CD4-positive, alpha-beta memory T cell (primary cell): Measurements from ENCODE around the gene PLXDC1. TPM values are rescaled to one million over a fixed set of nuclear protein-coding genes. Genes with fewer than 3 reads are reported as not detected.

ENCODE experiments used
- CTCF ChIA-PET: fragments of 350-600 bp; sonication (Branson Sonifier 250); formaldehyde crosslinking; loops from one replicate; lab custom pipeline; 2021; ENCODE audit warnings: inconsistent platforms; ENCODE audit not compliant: partially characterized antibody; lab: Charles Lee
- POLR2A ChIA-PET: fragments of 350-600 bp; sonication (Branson Sonifier 250); formaldehyde crosslinking; loops from one replicate; lab custom pipeline; 2021; ENCODE audit not compliant: partially characterized antibody; lab: Charles Lee
- DNase-seq, 5 donors: peaks; one replicate each; pipeline versions ENCODE4 v3.0.0 to v3.0.0-alpha.2; 2020 to 2022; ENCODE audit warnings: mixed read lengths in 1 of 5
- H3K27ac ChIP-seq: one replicate; pipeline ENCODE4 v1.7.0; 2013; ENCODE audit warnings: low read depth, low read length
- H3K27me3 ChIP-seq: 2 replicates; pipeline ENCODE4 v1.7.0; 2013; ENCODE audit warnings: mild to moderate bottlenecking, low read length, moderate library complexity; ENCODE audit not compliant: insufficient read depth
- H3K36me3 ChIP-seq: 2 replicates; pipeline ENCODE4 v1.7.0; 2013; ENCODE audit warnings: mild to moderate bottlenecking, low read length, moderate library complexity; ENCODE audit not compliant: insufficient read depth
- H3K4me1 ChIP-seq: 2 replicates; pipeline ENCODE4 v1.7.0; 2013; ENCODE audit warnings: mild to moderate bottlenecking, low read length, moderate library complexity; ENCODE audit not compliant: insufficient read depth
- H3K4me3 ChIP-seq, 2 donors: one replicate each; pipeline ENCODE4 v1.7.0; 2013; ENCODE audit warnings: low read length in 2 of 2, mild to moderate bottlenecking in 1 of 2
- H3K9me3 ChIP-seq, 2 donors: one replicate each; pipeline ENCODE4 v1.7.0; 2013; ENCODE audit warnings: low read length in 2 of 2, control low read depth in 1 of 2; ENCODE audit not compliant: control insufficient read depth in 1 of 2
- H3K27ac Mint-ChIP-seq, 7 donors: one replicate each; pipeline ENCODE4 v1.8.0; 2020 to 2021; ENCODE audit warnings: mixed read lengths in 7 of 7, mild to moderate bottlenecking in 6 of 7, inconsistent platforms in 3 of 7, moderate library complexity in 3 of 7
- H3K27me3 Mint-ChIP-seq, 2 donors: one replicate each; pipeline ENCODE4 v1.8.0; 2020 to 2021; ENCODE audit warnings: mixed read lengths in 2 of 2
- H3K36me3 Mint-ChIP-seq, 2 donors: one replicate each; pipeline ENCODE4 v1.8.0; 2020 to 2021; ENCODE audit warnings: mixed read lengths in 2 of 2, inconsistent platforms in 1 of 2, mild to moderate bottlenecking in 1 of 2
- H3K4me1 Mint-ChIP-seq, 4 donors: one replicate each; pipeline ENCODE4 v1.8.0; 2020 to 2021; ENCODE audit warnings: mixed read lengths in 4 of 4, mild to moderate bottlenecking in 1 of 4
- H3K4me3 Mint-ChIP-seq, 8 donors: one replicate each; pipeline ENCODE4 v1.8.0; 2020 to 2021; ENCODE audit warnings: mixed read lengths in 8 of 8, mild to moderate bottlenecking in 7 of 8, moderate library complexity in 6 of 8, inconsistent platforms in 3 of 8
- H3K9me3 Mint-ChIP-seq, 8 donors: one replicate each; pipeline ENCODE4 v1.8.0; 2020 to 2021; ENCODE audit warnings: mixed read lengths in 8 of 8, mild to moderate bottlenecking in 5 of 8, inconsistent platforms in 3 of 8, moderate library complexity in 1 of 8
- intact Hi-C: fragments of 100-400 bp; cut with micrococcal nuclease; formaldehyde crosslinking; loops from one replicate; pipeline ENCODE4 v1.15.1; 2023
- polyA plus RNA-seq, 2 donors: library from polyadenylated mRNA; unstranded; fragments of 300-500 nt; fragmentation: Illumina TruSeq; gene quantifications; one replicate each; pipeline ENCODE4 v1.2.3, GENCODE V29; 2021
- total RNA-seq, 2 experiments: library from RNA; stranded (reverse); gene quantifications; one replicate each; pipeline ENCODE4 v1.2.3, GENCODE V29; 2021

The PLXDC1 gene
- total and polyA plus RNA-seq, 4 experiments from 2014 or later: 2.5 to 16.4 (median 10.2) TPM

DNA sequence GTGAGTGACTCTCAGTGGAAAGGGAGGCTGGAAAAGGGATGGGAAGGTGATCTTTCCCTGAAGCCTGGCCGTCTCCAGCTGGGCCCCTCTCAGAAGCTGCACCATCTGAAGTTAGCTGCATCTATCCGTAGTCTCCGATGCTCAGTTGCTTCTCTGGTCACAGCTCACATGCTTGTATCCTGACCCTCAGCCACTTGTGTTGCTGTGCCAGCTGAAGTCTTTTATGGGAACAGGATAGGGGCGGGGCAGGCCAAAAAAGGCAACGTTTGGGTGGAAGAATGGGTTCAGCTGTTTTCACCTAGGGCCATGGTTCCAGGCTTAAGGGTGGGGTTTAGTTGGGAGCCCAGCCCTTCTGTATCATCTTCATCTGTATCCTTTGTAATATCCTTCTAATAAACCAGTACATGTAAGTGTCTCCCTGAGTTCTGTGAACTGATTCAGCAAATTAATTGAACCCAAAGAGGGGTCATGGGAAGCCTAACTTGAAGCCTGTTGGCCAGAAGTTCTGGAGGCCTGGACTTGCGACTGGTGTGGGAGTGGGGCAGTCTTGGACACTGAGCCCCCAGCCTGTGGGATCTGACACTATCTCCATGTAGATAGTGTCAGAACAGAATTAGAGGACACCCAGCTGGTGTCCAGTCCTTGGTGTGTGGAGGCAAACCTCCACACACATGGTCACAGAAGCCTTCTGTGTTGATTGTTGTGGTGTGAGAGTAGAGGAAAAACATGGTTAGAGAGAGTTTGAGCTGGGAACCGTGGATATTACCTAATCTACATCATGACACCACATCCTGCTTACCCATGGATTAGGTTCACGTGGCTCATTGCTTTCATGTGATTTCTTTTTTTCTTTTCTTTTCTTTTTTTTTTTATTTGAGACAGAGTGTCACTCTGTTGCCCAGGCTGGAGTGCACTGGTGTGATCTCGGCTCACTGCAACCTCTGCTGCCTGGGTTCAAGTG, 135.0 kb downstream of the PLXDC1 start:
- Mint-ChIP-seq H3K27me3 (no peaks in the 10 kb centered on the region), H3K9me3 (no peaks in the 10 kb centered on the region), H3K36me3 (no peaks in the 10 kb centered on the region), H3K4me3 (peak overlapping the region in 6 of 8 donors; percentile 39 to 68 (median 60)), H3K27ac (peak overlapping the region; percentile 76 to 93 (median 90)), H3K4me1 (peaks cover 18 to 36% (median 25%) of the 10 kb centered on the region in 4 donors)
- intact Hi-C loops: no loop called here
- Histone ChIP-seq H3K4me1 (peaks cover 37% of the 10 kb centered on the region), H3K9me3 (no peaks in the 10 kb centered on the region), H3K4me3 (no peak overlapping the region), H3K27ac (no peak overlapping the region), H3K36me3 (no peaks in the 10 kb centered on the region), H3K27me3 (no peaks in the 10 kb centered on the region)
- peak; percentile 49 to 67 (median 58) for DNase-seq
- ChIA-PET CTCF (interaction anchor here (0.6 to 1.9 kb wide), 7 partner anchors 12 to 158 kb away, joined by 3 to 7 read pairs (median 4); no protein-coding TSS in a partner anchor), POLR2A (interaction anchor here (0.5 to 1.8 kb wide), 6 partner anchors 40 to 1489 kb away, joined by 3 to 5 read pairs (median 3); partner anchors contain the start of gene RPL19)

DNA sequence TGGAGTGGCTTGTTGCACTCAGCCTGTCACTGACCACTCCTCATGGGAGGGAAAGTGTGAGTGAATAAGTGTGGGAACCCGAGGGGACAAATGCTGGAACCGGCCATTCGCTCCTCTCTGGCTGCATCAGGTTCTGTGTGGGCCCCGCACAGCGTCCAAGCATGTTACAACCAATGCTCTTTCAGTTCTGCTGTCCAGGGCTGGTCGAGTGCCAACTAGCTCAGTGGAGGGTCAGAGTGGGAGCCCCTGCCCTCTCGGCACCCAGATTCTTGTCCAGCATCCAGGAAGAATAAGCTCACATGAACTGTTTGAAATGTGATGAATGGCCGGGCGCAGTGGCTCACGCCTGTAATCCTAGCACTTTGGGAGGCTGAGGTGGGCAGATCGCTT, 135.9 kb downstream of the PLXDC1 start:
- H3K27me3 ChIP-seq: no peaks in the 10 kb centered on the region
- H3K4me3 Mint-ChIP-seq: no peak overlapping the region
- ChIA-PET CTCF (interaction anchor here (1.1 to 1.9 kb wide), 3 partner anchors 32 to 159 kb away, joined by 3 to 7 read pairs (median 4); no protein-coding TSS in a partner anchor), POLR2A (no interaction called here)
- no peak overlapping the region for H3K4me3 ChIP-seq
- DNase-seq: no peak
- H3K36me3 Mint-ChIP-seq: no peaks in the 10 kb centered on the region
- H3K4me1 Mint-ChIP-seq: peaks cover 18 to 36% (median 25%) of the 10 kb centered on the region in 4 donors
- H3K27me3 Mint-ChIP-seq: no peaks in the 10 kb centered on the region
- H3K9me3 ChIP-seq: no peaks in the 10 kb centered on the region
- peaks cover 37% of the 10 kb centered on the region for H3K4me1 ChIP-seq
- no peaks in the 10 kb centered on the region for H3K9me3 Mint-ChIP-seq
- H3K27ac ChIP-seq: no peak overlapping the region
- intact Hi-C loops: no loop called here
- H3K27ac Mint-ChIP-seq: peak overlapping the region in 3 of 7 donors; percentile 35 to 88 (median 47)
- H3K36me3 ChIP-seq: no peaks in the 10 kb centered on the region

DNA sequence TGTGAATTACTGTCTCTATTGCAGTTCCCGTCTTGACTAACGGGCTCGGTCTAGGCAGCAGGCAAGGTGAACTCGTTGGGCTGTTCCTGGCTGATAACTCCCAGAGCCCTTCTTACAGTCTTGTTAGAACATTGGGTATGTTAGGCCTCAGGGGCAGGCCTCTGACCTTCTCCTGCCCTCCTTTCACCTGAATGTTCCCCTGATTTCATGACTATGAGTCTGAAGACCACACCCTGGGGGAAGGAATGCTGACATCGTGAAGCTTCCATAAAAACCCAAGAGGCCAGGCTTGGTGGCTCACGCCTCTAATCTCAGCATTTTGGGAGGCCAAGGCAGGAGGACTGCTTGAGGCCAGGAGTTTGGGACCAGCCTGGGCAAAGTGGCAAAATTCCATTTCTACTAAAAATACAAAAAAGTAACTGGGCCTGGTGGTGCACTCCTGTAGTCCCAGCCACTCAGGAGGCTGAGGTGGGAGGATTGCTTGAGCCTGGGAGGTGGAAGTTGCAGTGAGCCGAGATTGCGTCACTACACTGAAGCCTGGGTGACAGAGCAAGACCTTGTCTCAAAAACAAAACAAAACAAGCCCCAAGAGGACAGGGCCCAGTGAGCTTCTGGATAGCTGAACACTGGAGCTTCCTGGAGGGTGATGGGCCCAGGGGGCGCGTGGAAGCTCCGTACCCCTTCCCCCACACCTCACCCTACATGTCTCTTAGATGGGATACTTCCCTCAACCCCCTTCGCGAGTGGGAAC, 136.5 kb downstream of the PLXDC1 start:
- Mint-ChIP-seq H3K4me1 (peaks cover 18 to 36% (median 25%) of the 10 kb centered on the region in 4 donors), H3K27ac (peak overlapping the region in 6 of 7 donors; percentile 47 to 88 (median 69)), H3K9me3 (no peaks in the 10 kb centered on the region), H3K27me3 (no peaks in the 10 kb centered on the region), H3K4me3 (no peak overlapping the region), H3K36me3 (no peaks in the 10 kb centered on the region)
- intact Hi-C loops: no loop called here
- Histone ChIP-seq H3K27me3 (no peaks in the 10 kb centered on the region), H3K4me1 (peaks cover 37% of the 10 kb centered on the region), H3K9me3 (no peaks in the 10 kb centered on the region), H3K27ac (no peak overlapping the region), H3K36me3 (no peaks in the 10 kb centered on the region), H3K4me3 (no peak overlapping the region)
- POLR2A ChIA-PET: no interaction called here
- no peak for DNase-seq
- CTCF ChIA-PET: interaction anchor here (1.1 to 1.6 kb wide), 3 partner anchors 139 to 160 kb away, joined by 3 to 6 read pairs (median 4); no protein-coding TSS in a partner anchor

DNA sequence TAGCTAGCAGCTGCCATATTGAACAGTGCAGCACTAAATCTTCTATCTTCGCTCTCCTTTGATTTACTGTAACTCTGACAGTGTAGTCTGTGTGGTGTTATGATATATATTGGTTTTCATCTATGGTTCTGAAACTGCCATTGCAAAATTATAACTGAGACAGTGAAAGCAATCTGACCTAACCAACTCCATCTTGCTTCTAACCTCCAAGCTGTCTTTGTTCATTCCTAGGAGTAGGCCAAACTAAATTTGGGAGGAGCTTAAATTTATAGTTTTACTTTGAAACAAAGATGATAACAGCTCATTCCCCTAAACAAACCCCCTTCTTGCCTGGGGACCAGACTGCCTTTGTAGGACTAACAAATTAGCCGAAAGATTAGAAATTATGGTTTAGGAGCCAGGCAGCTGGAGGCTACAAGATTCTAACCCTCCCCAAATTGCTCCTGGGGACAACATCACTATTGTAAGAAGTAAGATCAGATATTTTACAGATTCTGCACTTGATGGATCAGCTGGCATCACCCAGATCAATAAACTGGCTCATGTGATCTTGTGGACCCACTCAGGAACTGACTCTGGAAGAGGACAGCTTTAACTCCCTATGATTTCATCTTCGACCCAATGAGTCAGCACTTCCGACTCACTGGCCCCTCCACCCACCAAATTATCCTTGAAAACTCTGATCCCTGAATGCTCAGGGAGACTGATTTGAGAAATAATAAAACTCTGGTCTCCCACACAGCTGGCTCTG, 137.2 kb downstream of the PLXDC1 start:
- H3K4me3 ChIP-seq: no peak overlapping the region
- no peak for DNase-seq
- Mint-ChIP-seq H3K9me3 (no peaks in the 10 kb centered on the region), H3K27me3 (no peaks in the 10 kb centered on the region), H3K27ac (peak overlapping the region in 5 of 7 donors; percentile 54 to 81 (median 60)), H3K36me3 (no peaks in the 10 kb centered on the region), H3K4me1 (peaks cover 18 to 32% (median 25%) of the 10 kb centered on the region in 4 donors), H3K4me3 (no peak overlapping the region)
- ChIA-PET CTCF (interaction anchor here (1.6 kb wide), 1 partner anchor 139 kb away, joined by 6 read pairs; no protein-coding TSS in a partner anchor), POLR2A (no interaction called here)
- H3K27me3 ChIP-seq: no peaks in the 10 kb centered on the region
- no peaks in the 10 kb centered on the region for H3K36me3 ChIP-seq
- H3K27ac ChIP-seq: no peak overlapping the region
- no peaks in the 10 kb centered on the region for H3K9me3 ChIP-seq
- peaks cover 32% of the 10 kb centered on the region for H3K4me1 ChIP-seq
- intact Hi-C loops: no loop called here

Other genes with a start within 250 kb of the PLXDC1 start
- not detected for gene FBXO47, start 184.2 kb downstream of the PLXDC1 start, total RNA-seq
- not detected for gene FBXO47, start 184.2 kb downstream of the PLXDC1 start, polyA plus RNA-seq
- gene ARL5C, start 14.5 kb upstream of the PLXDC1 start, total RNA-seq: not detected
- gene ARL5C, start 14.5 kb upstream of the PLXDC1 start, polyA plus RNA-seq: not detected
- 10 to 100 TPM; 22.2 to 25.7 TPM for gene CACNB1, start 46.0 kb upstream of the PLXDC1 start, total RNA-seq
- 1 to 10 TPM in 1 of 2 donors, under 1 TPM in 1; 0.20 to 2.0 TPM for gene CACNB1, start 46.0 kb upstream of the PLXDC1 start, polyA plus RNA-seq
- 1,000 to 10,000 TPM; 3,210 to 3,299 TPM for gene RPL19, start 48.6 kb upstream of the PLXDC1 start, total RNA-seq
- 1,000 to 10,000 TPM; 2,224 to 3,294 TPM for gene RPL19, start 48.6 kb upstream of the PLXDC1 start, polyA plus RNA-seq
- gene STAC2, start 74.3 kb upstream of the PLXDC1 start, total RNA-seq: not detected
- gene STAC2, start 74.3 kb upstream of the PLXDC1 start, polyA plus RNA-seq: not detected
- gene FBXL20, start 250.0 kb upstream of the PLXDC1 start, total RNA-seq: 10 to 100 TPM; 35.3 to 38.5 TPM
- 1 to 10 TPM; 1.5 to 4.1 TPM for gene FBXL20, start 250.0 kb upstream of the PLXDC1 start, polyA plus RNA-seq